Ascending aorta (tissue), 2 donors: ENCODE results near the gene CACNA2D2. TPM values are rescaled to one million over a fixed set of nuclear protein-coding genes. Genes with fewer than 3 reads are reported as not detected.

Experiments used
- DNase-seq, 2 donors: peaks; one replicate each; pipeline ENCODE4 v3.0.0-alpha.2; 2019; ENCODE audit warnings: low spot score in 2 of 2
- H3K27ac ChIP-seq, 2 donors: fragments of 200-600 bp; sonication (generic); one replicate each; pipeline ENCODE4 v1.5.1; 2016 to 2017; ENCODE audit warnings: mild to moderate bottlenecking in 1 of 2
- H3K27me3 ChIP-seq: fragments of 200-600 bp; sonication (generic); one replicate; pipeline ENCODE4 v1.5.1; 2017
- H3K36me3 ChIP-seq, 2 donors: fragments of 200-600 bp; sonication (generic); one replicate each; pipeline ENCODE4 v1.5.1; 2016
- H3K4me1 ChIP-seq, 2 donors: fragments of 200-600 bp; sonication (generic); one replicate each; pipeline ENCODE4 v1.5.1; 2016 to 2017; ENCODE audit warnings: mild to moderate bottlenecking in 1 of 2
- H3K4me3 ChIP-seq, 2 donors: fragments of 200-600 bp; sonication (generic); one replicate each; pipeline ENCODE4 v1.5.1; 2016 to 2017; ENCODE audit warnings: mild to moderate bottlenecking in 1 of 2
- H3K9me3 ChIP-seq, 2 donors: fragments of 200-600 bp; sonication (generic); one replicate each; pipeline ENCODE4 v1.5.1; 2016
- intact Hi-C: fragments of 100-400 bp; cut with DNase I; formaldehyde crosslinking; loops from one replicate; pipeline ENCODE4 v1.15.1; 2023
- total RNA-seq: library from RNA; depleted of rRNA; stranded (reverse); fragments of >200 nt; gene quantifications from one replicate; pipeline ENCODE4 v1.1.0, GENCODE V29; 2016
- TF ChIP-seq, protein P1 (sequence below), 3 experiments: fragments of 200-600 bp in 2 of 3; fragments of 450-650 bp in 1 of 3; sonication (generic) in 2 of 3; IDR thresholded peaks; one replicate each; pipeline ENCODE4 v1.5.1; 2016 to 2019; ENCODE audit warnings: antibody characterized with exemption in 3 of 3, mild to moderate bottlenecking in 1 of 3, moderate library complexity in 1 of 3

Gene CACNA2D2
- total RNA-seq, 1 donor from 2014 or later, result 0.85 TPM

GRCh38 chr3:50427217-50427616, 76.2 kb downstream of the CACNA2D2 start:
- Histone ChIP-seq H3K9me3 (no peaks in the 10 kb centered on the region), H3K4me1 (no peaks in the 10 kb centered on the region)
- intact Hi-C loops, result no loop called here

GRCh38 chr3:50425911-50426310, 77.5 kb downstream of the CACNA2D2 start:
- TF ChIP-seq, protein P1, sequence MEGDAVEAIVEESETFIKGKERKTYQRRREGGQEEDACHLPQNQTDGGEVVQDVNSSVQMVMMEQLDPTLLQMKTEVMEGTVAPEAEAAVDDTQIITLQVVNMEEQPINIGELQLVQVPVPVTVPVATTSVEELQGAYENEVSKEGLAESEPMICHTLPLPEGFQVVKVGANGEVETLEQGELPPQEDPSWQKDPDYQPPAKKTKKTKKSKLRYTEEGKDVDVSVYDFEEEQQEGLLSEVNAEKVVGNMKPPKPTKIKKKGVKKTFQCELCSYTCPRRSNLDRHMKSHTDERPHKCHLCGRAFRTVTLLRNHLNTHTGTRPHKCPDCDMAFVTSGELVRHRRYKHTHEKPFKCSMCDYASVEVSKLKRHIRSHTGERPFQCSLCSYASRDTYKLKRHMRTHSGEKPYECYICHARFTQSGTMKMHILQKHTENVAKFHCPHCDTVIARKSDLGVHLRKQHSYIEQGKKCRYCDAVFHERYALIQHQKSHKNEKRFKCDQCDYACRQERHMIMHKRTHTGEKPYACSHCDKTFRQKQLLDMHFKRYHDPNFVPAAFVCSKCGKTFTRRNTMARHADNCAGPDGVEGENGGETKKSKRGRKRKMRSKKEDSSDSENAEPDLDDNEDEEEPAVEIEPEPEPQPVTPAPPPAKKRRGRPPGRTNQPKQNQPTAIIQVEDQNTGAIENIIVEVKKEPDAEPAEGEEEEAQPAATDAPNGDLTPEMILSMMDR (IDR thresholded peaks at IDR 0.05), result no peak

More at GRCh38 chr3:50427217-50427616, 76.2 kb downstream of the CACNA2D2 start:
- no peak overlapping the region for H3K4me3 ChIP-seq
- TF ChIP-seq, protein P1 (IDR thresholded peaks at IDR 0.05), result no peak
- DNase-seq, result no peak
- H3K36me3 ChIP-seq, result no peaks in the 10 kb centered on the region
- no peaks in the 10 kb centered on the region for H3K27me3 ChIP-seq
- H3K27ac ChIP-seq, result no peak overlapping the region

DNA sequence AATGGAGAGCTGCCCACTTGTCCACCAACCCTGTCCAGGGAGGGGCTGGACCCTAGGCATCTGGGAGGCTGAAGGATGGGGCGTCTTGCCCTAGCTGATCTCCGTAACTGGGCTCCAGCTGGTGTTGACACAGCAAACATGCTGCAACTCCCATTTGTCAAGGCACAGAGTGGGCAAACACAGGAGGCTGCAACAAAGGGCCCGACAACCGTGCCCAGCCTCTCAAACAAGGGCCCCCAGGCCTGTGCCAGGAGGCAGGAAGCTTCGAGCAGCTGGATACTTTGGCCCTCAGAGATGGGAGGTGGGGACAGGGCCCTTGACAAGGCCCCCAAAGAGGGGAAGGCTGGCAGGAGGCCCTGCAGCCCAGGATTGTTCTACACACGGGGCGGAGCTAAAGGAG, 79.9 kb downstream of the CACNA2D2 start:
- no peaks in the 10 kb centered on the region for H3K9me3 ChIP-seq
- no peak overlapping the region for H3K4me3 ChIP-seq
- no peaks in the 10 kb centered on the region for H3K4me1 ChIP-seq
- no peak for DNase-seq
- no peak overlapping the region for H3K27ac ChIP-seq
- intact Hi-C loops, result no loop called here
- TF ChIP-seq, protein P1 (IDR thresholded peaks at IDR 0.05), result no peak
- H3K36me3 ChIP-seq, result no peaks in the 10 kb centered on the region
- no peaks in the 10 kb centered on the region for H3K27me3 ChIP-seq

More at GRCh38 chr3:50425911-50426310, 77.5 kb downstream of the CACNA2D2 start:
- intact Hi-C loops, result no loop called here
- DNase-seq, result no peak
- Histone ChIP-seq H3K9me3 (no peaks in the 10 kb centered on the region), H3K36me3 (no peaks in the 10 kb centered on the region), H3K4me3 (no peak overlapping the region), H3K27me3 (no peaks in the 10 kb centered on the region), H3K27ac (no peak overlapping the region), H3K4me1 (no peaks in the 10 kb centered on the region)

GRCh38 chr3:50422153-50422552, 81.3 kb downstream of the CACNA2D2 start:
- DNase-seq, result no peak
- no peaks in the 10 kb centered on the region for H3K36me3 ChIP-seq
- no peaks in the 10 kb centered on the region for H3K9me3 ChIP-seq
- TF ChIP-seq, protein P1 (IDR thresholded peaks at IDR 0.05), result no peak
- H3K27ac ChIP-seq, result no peak overlapping the region
- H3K4me1 ChIP-seq, result no peaks in the 10 kb centered on the region
- intact Hi-C loops, result no loop called here
- no peak overlapping the region for H3K4me3 ChIP-seq
- H3K27me3 ChIP-seq, result no peaks in the 10 kb centered on the region

GRCh38 chr3:50419595-50420370, 83.7 kb downstream of the CACNA2D2 start:
- TF ChIP-seq, protein P1 (IDR thresholded peaks at IDR 0.05), result no peak
- DNase-seq, result no peak
- Histone ChIP-seq H3K4me1 (no peaks in the 10 kb centered on the region), H3K27ac (no peak overlapping the region), H3K4me3 (no peak overlapping the region), H3K9me3 (no peaks in the 10 kb centered on the region), H3K36me3 (no peaks in the 10 kb centered on the region), H3K27me3 (no peaks in the 10 kb centered on the region)
- intact Hi-C loops, result no loop called here
